ENCODE data around the gene LIF.

DNA sequence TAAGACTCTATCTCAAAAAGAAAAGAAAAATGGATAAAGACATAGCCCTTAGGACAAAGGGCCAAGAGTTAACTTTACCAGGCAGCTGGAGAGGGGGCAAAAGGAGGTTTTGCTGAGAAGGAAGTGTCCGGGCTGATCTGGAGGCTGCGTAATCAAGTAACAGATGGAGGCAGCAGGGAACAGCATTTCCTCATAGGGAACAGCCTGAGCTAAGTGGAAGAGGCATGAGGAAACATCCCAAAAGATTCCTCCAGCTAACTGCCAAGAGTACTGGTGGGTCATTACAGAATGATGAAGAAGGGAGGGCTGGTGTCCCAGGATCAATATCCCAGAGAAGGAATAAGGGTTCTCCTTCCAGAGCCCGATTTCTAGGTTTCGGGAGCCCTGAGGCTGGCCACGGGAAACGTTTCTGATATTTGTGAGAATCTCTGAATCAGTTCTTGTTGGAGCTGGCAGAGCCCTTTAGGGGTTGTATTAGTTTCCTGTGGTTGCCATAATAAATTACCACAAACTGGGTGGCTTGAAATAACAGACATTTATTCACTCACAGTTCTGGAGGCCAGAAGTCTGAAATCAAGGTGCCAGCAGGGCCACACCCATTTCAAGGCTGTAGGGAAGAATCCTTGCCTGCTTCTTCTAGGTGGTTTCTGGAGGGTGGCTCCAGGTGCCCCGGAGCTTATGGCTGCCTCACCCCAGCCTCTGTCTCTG lies 21.2 kb downstream of the LIF start:
- no peak for TF ChIP-seq YY1 (tag by site-specific recombination; IDR thresholded peaks at IDR 0.05)
- TF ChIP-seq, protein P1, sequence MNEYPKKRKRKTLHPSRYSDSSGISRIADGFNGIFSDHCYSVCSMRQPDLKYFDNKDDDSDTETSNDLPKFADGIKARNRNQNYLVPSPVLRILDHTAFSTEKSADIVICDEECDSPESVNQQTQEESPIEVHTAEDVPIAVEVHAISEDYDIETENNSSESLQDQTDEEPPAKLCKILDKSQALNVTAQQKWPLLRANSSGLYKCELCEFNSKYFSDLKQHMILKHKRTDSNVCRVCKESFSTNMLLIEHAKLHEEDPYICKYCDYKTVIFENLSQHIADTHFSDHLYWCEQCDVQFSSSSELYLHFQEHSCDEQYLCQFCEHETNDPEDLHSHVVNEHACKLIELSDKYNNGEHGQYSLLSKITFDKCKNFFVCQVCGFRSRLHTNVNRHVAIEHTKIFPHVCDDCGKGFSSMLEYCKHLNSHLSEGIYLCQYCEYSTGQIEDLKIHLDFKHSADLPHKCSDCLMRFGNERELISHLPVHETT (tag by site-specific recombination; IDR thresholded peaks at IDR 0.05): no peak
- TF ChIP-seq ZNF211 (tag by site-specific recombination; IDR thresholded peaks at IDR 0.05; ENCODE audit: low read depth): no peak
- TF ChIP-seq ZNF501 (tag by site-specific recombination; IDR thresholded peaks at IDR 0.05): no peak
- TF ChIP-seq, protein P2, sequence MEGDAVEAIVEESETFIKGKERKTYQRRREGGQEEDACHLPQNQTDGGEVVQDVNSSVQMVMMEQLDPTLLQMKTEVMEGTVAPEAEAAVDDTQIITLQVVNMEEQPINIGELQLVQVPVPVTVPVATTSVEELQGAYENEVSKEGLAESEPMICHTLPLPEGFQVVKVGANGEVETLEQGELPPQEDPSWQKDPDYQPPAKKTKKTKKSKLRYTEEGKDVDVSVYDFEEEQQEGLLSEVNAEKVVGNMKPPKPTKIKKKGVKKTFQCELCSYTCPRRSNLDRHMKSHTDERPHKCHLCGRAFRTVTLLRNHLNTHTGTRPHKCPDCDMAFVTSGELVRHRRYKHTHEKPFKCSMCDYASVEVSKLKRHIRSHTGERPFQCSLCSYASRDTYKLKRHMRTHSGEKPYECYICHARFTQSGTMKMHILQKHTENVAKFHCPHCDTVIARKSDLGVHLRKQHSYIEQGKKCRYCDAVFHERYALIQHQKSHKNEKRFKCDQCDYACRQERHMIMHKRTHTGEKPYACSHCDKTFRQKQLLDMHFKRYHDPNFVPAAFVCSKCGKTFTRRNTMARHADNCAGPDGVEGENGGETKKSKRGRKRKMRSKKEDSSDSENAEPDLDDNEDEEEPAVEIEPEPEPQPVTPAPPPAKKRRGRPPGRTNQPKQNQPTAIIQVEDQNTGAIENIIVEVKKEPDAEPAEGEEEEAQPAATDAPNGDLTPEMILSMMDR (tag by site-specific recombination; IDR thresholded peaks at IDR 0.05): no peak
- TF ChIP-seq ZNF747 (tag by site-specific recombination; IDR thresholded peaks at IDR 0.05): no peak
- TF ChIP-seq, protein P3, sequence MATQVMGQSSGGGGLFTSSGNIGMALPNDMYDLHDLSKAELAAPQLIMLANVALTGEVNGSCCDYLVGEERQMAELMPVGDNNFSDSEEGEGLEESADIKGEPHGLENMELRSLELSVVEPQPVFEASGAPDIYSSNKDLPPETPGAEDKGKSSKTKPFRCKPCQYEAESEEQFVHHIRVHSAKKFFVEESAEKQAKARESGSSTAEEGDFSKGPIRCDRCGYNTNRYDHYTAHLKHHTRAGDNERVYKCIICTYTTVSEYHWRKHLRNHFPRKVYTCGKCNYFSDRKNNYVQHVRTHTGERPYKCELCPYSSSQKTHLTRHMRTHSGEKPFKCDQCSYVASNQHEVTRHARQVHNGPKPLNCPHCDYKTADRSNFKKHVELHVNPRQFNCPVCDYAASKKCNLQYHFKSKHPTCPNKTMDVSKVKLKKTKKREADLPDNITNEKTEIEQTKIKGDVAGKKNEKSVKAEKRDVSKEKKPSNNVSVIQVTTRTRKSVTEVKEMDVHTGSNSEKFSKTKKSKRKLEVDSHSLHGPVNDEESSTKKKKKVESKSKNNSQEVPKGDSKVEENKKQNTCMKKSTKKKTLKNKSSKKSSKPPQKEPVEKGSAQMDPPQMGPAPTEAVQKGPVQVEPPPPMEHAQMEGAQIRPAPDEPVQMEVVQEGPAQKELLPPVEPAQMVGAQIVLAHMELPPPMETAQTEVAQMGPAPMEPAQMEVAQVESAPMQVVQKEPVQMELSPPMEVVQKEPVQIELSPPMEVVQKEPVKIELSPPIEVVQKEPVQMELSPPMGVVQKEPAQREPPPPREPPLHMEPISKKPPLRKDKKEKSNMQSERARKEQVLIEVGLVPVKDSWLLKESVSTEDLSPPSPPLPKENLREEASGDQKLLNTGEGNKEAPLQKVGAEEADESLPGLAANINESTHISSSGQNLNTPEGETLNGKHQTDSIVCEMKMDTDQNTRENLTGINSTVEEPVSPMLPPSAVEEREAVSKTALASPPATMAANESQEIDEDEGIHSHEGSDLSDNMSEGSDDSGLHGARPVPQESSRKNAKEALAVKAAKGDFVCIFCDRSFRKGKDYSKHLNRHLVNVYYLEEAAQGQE (tag by site-specific recombination; IDR thresholded peaks at IDR 0.05): no peak
- no peak for TF ChIP-seq ZNF791 (tag by site-specific recombination; IDR thresholded peaks at IDR 0.05)
- no peak for TF ChIP-seq HOXA7 (CRISPR knock-in tag; IDR thresholded peaks at IDR 0.05; ENCODE audit: borderline replicate concordance)
- no peak for TF ChIP-seq MEIS1 (CRISPR knock-in tag; IDR thresholded peaks at IDR 0.05; ENCODE audit: borderline replicate concordance)

All from HEK293 (cell line).